A673 (cell line): Measurements from ENCODE around the gene DARS2. TPM values are rescaled to one million over a fixed set of nuclear protein-coding genes. Genes with fewer than 3 reads are reported as not detected.

Experiments
- BruUV-seq: library from RNA; stranded (reverse); fragments of 400-500 nt; replicated peaks from 2 replicates; lab custom pipeline; 2021; lab: Mats Ljungman, UMichigan
- CTCF ChIA-PET: fragments of 300-600 bp; sonication (Branson Sonifier 250); formaldehyde crosslinking; loops from one replicate; lab custom pipeline; 2022; ENCODE audit warnings: antibody characterized with exemption; lab: Charles Lee
- POLR2A ChIA-PET: fragments of 300-600 bp; sonication (Branson Sonifier 250); formaldehyde crosslinking; loops from one replicate; lab custom pipeline; 2022; ENCODE audit warnings: antibody characterized with exemption; ENCODE audit not compliant: low non-redundant PET; lab: Charles Lee
- DNase-seq: peaks from one replicate; pipeline ENCODE4 v3.0.0-alpha.2; 2015; ENCODE audit warnings: low spot score
- H3K27ac ChIP-seq: fragments of 200-600 bp; sonication (generic); 2 replicates; pipeline ENCODE4 v1.5.1; 2016; ENCODE audit warnings: mixed run types, low read depth, mild to moderate bottlenecking, mixed read lengths, antibody characterized with exemption, low read length; ENCODE audit not compliant: poor library complexity, severe bottlenecking
- H3K27me3 ChIP-seq: fragments of 200-600 bp; sonication (generic); replicated peaks from 2 replicates; pipeline ENCODE4 v1.6.1; 2017; ENCODE audit warnings: mixed run types, low read depth, mild to moderate bottlenecking, mixed read lengths, antibody characterized with exemption, low read length; ENCODE audit not compliant: insufficient read depth, poor library complexity
- H3K36me3 ChIP-seq: fragments of 200-600 bp; sonication (generic); 2 replicates; pipeline ENCODE4 v1.6.1; 2016; ENCODE audit warnings: mixed run types, mild to moderate bottlenecking, mixed read lengths, antibody characterized with exemption, low read length; ENCODE audit not compliant: insufficient read depth, poor library complexity, severe bottlenecking
- H3K4me1 ChIP-seq: fragments of 200-600 bp; sonication (generic); 2 replicates; pipeline ENCODE4 v1.6.1; 2017; ENCODE audit warnings: mixed run types, mild to moderate bottlenecking, mixed read lengths, antibody characterized with exemption, low read length; ENCODE audit not compliant: insufficient read depth, poor library complexity, severe bottlenecking
- H3K4me3 ChIP-seq: fragments of 200-600 bp; sonication (generic); 2 replicates; pipeline ENCODE4 v1.5.1; 2016; ENCODE audit warnings: low read depth, mixed run types, mild to moderate bottlenecking, mixed read lengths, low read length; ENCODE audit not compliant: poor library complexity, severe bottlenecking
- H3K9me3 ChIP-seq: fragments of 200-600 bp; sonication (generic); 2 replicates; pipeline ENCODE4 v1.6.1; 2016; ENCODE audit warnings: mixed run types, low read depth, mild to moderate bottlenecking, mixed read lengths, antibody characterized with exemption, low read length; ENCODE audit not compliant: poor library complexity, severe bottlenecking
- EZH2 ChIP-seq: fragments of 200-600 bp; sonication (generic); IDR thresholded peaks from 2 replicates; pipeline ENCODE4 v1.6.1; 2017; ENCODE audit warnings: borderline replicate concordance, low read depth, mild to moderate bottlenecking, mixed read lengths, antibody characterized with exemption, low read length; ENCODE audit not compliant: poor library complexity, severe bottlenecking
- intact Hi-C: fragments of 100-400 bp; cut with micrococcal nuclease; formaldehyde crosslinking; loops from one replicate; pipeline ENCODE4 v1.10.0; 2022; ENCODE audit not compliant: unreplicated experiment
- total RNA-seq: library from RNA; stranded (reverse); gene quantifications from 2 replicates; pipeline ENCODE4 v1.2.3, GENCODE V29; 2021
- TF ChIP-seq, protein P1 (sequence below): fragments of 300-800, 200-600 bp; sonication (generic); conservative IDR thresholded peaks from 2 replicates; pipeline ENCODE4 v1.5.1; 2017; ENCODE audit warnings: low read depth, mild to moderate bottlenecking, antibody characterized with exemption, low read length, moderate library complexity, mixed read lengths

Gene DARS2
- total RNA-seq, 1 experiment from 2014 or later, result 41.6 TPM

DNA sequence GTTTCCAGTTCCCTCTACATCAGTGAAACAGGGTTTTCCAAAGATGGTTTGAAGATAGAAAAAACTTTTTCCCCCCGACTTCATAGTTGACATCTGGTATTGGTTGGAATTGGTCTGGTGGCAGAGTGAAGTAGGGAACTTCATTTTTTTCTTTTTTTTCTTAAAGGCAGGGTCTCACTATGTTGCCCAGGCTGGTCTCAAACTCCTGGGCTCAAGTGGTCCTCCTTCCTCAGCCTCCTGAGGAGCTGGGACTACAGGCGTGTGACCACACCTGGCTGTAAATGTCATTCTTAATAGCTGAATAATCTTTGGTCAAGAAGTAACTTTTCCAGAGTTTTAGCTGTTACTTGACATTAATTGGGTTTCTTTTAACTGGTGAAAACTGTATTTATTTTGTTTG is 65.4 kb downstream of the DARS2 start:
- no TSS peak for BruUV-seq
- intact Hi-C loops, result no loop called here
- H3K9me3 ChIP-seq, result no peaks in the 10 kb centered on the region
- H3K4me1 ChIP-seq, result no peaks in the 10 kb centered on the region
- POLR2A ChIA-PET, result no interaction called here
- H3K36me3 ChIP-seq, result peaks cover 16% of the 10 kb centered on the region
- no peak for DNase-seq
- TF ChIP-seq EZH2, result no peak
- no peak overlapping the region for H3K4me3 ChIP-seq
- CTCF ChIA-PET, result no interaction called here
- no peak overlapping the region for H3K27ac ChIP-seq
- no peaks in the 10 kb centered on the region for H3K27me3 ChIP-seq

DNA sequence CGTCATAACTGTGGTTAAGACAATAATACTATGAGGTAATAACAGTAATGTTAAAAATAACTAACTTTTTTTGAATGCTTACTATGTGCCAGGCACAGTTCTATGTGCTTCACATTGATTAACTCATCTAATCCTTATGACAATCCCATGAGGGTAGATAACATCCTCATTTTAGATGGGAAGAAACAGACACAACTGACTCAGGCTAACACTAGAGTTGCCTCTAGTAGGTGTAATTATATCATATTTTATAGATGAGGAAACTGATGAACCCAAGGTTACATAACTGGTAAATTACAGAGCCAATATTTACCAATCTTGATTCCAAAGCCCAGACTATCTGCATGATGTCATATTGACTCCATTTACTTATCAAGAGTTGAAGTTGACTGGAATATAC is 69.1 kb downstream of the DARS2 start:
- Histone ChIP-seq H3K36me3 (no peaks in the 10 kb centered on the region), H3K4me1 (no peaks in the 10 kb centered on the region), H3K27ac (no peak overlapping the region), H3K4me3 (no peak overlapping the region), H3K9me3 (no peaks in the 10 kb centered on the region), H3K27me3 (no peaks in the 10 kb centered on the region)
- ChIA-PET CTCF (no interaction called here), POLR2A (no interaction called here)
- DNase-seq, result no peak
- TF ChIP-seq EZH2, result no peak
- no TSS peak for BruUV-seq
- intact Hi-C loops, result no loop called here

DNA sequence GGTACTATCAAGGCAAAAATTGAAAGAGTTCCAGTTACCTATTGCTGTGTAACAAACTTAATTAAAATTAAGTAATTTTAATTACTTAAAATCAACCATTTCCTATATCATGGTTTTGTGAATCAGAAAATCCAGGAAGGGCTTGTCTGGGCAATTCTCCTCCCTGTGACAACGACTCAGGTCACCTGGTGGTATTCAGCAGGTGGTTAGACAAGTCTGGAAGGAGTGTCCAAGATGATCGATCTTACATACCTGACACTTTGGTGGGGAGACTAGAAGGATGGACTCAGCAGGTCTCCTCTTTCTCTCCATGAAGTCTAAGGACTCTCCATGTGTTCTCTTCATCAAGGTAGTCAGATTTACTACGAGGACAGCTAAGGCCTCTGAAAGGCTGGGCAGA is 69.7 kb downstream of the DARS2 start:
- POLR2A ChIA-PET, result no interaction called here
- DNase-seq, result no peak
- Histone ChIP-seq H3K9me3 (no peaks in the 10 kb centered on the region), H3K4me1 (no peaks in the 10 kb centered on the region), H3K27ac (no peak overlapping the region), H3K36me3 (no peaks in the 10 kb centered on the region), H3K27me3 (no peaks in the 10 kb centered on the region), H3K4me3 (no peak overlapping the region)
- BruUV-seq, result no TSS peak
- intact Hi-C loops, result no loop called here
- CTCF ChIA-PET, result no interaction called here
- no peak for TF ChIP-seq EZH2
- TF ChIP-seq, protein P1, sequence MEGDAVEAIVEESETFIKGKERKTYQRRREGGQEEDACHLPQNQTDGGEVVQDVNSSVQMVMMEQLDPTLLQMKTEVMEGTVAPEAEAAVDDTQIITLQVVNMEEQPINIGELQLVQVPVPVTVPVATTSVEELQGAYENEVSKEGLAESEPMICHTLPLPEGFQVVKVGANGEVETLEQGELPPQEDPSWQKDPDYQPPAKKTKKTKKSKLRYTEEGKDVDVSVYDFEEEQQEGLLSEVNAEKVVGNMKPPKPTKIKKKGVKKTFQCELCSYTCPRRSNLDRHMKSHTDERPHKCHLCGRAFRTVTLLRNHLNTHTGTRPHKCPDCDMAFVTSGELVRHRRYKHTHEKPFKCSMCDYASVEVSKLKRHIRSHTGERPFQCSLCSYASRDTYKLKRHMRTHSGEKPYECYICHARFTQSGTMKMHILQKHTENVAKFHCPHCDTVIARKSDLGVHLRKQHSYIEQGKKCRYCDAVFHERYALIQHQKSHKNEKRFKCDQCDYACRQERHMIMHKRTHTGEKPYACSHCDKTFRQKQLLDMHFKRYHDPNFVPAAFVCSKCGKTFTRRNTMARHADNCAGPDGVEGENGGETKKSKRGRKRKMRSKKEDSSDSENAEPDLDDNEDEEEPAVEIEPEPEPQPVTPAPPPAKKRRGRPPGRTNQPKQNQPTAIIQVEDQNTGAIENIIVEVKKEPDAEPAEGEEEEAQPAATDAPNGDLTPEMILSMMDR, result no peak

DNA sequence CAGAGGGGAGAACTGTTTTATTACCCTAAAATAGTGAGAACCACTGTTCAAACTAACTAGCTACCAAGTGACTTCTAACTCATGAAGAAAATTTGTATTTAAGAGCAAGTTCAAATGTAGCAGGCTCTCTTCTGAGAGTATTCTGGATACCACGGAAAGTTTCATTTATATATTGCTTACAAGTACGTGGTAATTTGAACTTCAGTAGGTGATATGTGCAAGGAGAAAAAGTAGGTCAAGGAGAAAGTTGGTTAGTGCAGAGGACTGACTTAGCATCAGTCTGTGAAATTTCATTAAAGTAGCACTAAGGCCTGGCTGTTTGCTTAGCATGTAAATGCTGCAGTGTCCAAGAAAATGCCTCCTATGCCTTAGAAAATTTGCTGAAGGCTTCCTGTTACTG is 76.0 kb downstream of the DARS2 start:
- no TSS peak for BruUV-seq
- POLR2A ChIA-PET, result interaction anchor here (0.6 kb wide), 1 partner anchor 58 kb away, joined by 3 read pairs; no protein-coding TSS in a partner anchor
- no peak overlapping the region for H3K27ac ChIP-seq

More for the DNA sequence above, 76.0 kb downstream of the DARS2 start:
- TF ChIP-seq, protein P1, result no peak
- TF ChIP-seq EZH2, result no peak
- no peaks in the 10 kb centered on the region for H3K9me3 ChIP-seq
- intact Hi-C loops, result no loop called here
- H3K4me3 ChIP-seq, result no peak overlapping the region
- CTCF ChIA-PET, result no interaction called here
- H3K36me3 ChIP-seq, result no peaks in the 10 kb centered on the region
- no peak for DNase-seq
- no peaks in the 10 kb centered on the region for H3K27me3 ChIP-seq
- H3K4me1 ChIP-seq, result no peaks in the 10 kb centered on the region
